CD8-positive, alpha-beta memory T cell (primary cell): Measurements from ENCODE around the gene KAZN. TPM values are rescaled to one million over a fixed set of nuclear protein-coding genes. Genes with fewer than 3 reads are reported as not detected.

Experiments
- CTCF ChIA-PET: fragments of 350-600 bp; sonication (Branson Sonifier 250); formaldehyde crosslinking; loops from one replicate; lab custom pipeline; 2021; ENCODE audit warnings: antibody characterized with exemption; lab: Charles Lee
- POLR2A ChIA-PET: fragments of 350-600 bp; sonication (Branson Sonifier 250); formaldehyde crosslinking; loops from one replicate; lab custom pipeline; 2021; ENCODE audit warnings: antibody characterized with exemption; lab: Charles Lee
- DNase-seq, 5 donors: peaks; one replicate each; pipeline versions ENCODE4 v3.0.0 to v3.0.0-alpha.2; 2020 to 2022; ENCODE audit warnings: mixed read lengths in 1 of 5
- H3K27ac ChIP-seq: one replicate; pipeline ENCODE4 v1.7.0; 2013; ENCODE audit warnings: low read depth, mild to moderate bottlenecking, low read length, moderate library complexity
- H3K27me3 ChIP-seq: 2 replicates; pipeline ENCODE4 v1.7.0; 2013; ENCODE audit warnings: low read length, mild to moderate bottlenecking; ENCODE audit not compliant: insufficient read depth, poor library complexity, severe bottlenecking
- H3K36me3 ChIP-seq: 2 replicates; pipeline ENCODE4 v1.7.0; 2013; ENCODE audit warnings: mild to moderate bottlenecking, low read length, moderate library complexity; ENCODE audit not compliant: insufficient read depth
- H3K4me1 ChIP-seq: 2 replicates; pipeline ENCODE4 v1.7.0; 2013; ENCODE audit warnings: mild to moderate bottlenecking, low read length, moderate library complexity; ENCODE audit not compliant: insufficient read depth
- H3K4me3 ChIP-seq: 2 replicates; pipeline ENCODE4 v1.7.0; 2013; ENCODE audit warnings: mild to moderate bottlenecking, low read length
- H3K9me3 ChIP-seq: 2 replicates; pipeline ENCODE4 v1.7.0; 2013; ENCODE audit warnings: mild to moderate bottlenecking, low read length
- H3K27ac Mint-ChIP-seq, 8 donors: one replicate each; pipeline ENCODE4 v1.8.0; 2020 to 2021; ENCODE audit warnings: mixed read lengths in 8 of 8, mild to moderate bottlenecking in 6 of 8, inconsistent platforms in 3 of 8, moderate library complexity in 3 of 8
- H3K27me3 Mint-ChIP-seq, 2 donors: one replicate each; pipeline ENCODE4 v1.8.0; 2020 to 2021; ENCODE audit warnings: mixed read lengths in 2 of 2, mild to moderate bottlenecking in 1 of 2, moderate library complexity in 1 of 2
- H3K36me3 Mint-ChIP-seq, 3 donors: one replicate each; pipeline ENCODE4 v1.8.0; 2020 to 2021; ENCODE audit warnings: mixed read lengths in 3 of 3, inconsistent platforms in 1 of 3, mild to moderate bottlenecking in 1 of 3
- H3K4me1 Mint-ChIP-seq, 3 donors: one replicate each; pipeline ENCODE4 v1.8.0; 2020 to 2021; ENCODE audit warnings: mixed read lengths in 3 of 3, inconsistent platforms in 1 of 3, mild to moderate bottlenecking in 1 of 3
- H3K4me3 Mint-ChIP-seq, 7 donors: one replicate each; pipeline ENCODE4 v1.8.0; 2020 to 2021; ENCODE audit warnings: mixed read lengths in 7 of 7, mild to moderate bottlenecking in 6 of 7, moderate library complexity in 4 of 7, inconsistent platforms in 2 of 7
- H3K9me3 Mint-ChIP-seq, 5 donors: one replicate each; pipeline ENCODE4 v1.8.0; 2020 to 2022; ENCODE audit warnings: mixed read lengths in 5 of 5, mild to moderate bottlenecking in 3 of 5, moderate library complexity in 2 of 5, inconsistent platforms in 1 of 5
- polyA plus RNA-seq: library from polyadenylated mRNA; unstranded; fragments of 300-500 nt; fragmentation: Illumina TruSeq; gene quantifications from one replicate; pipeline ENCODE4 v1.2.3, GENCODE V29; 2021
- total RNA-seq, 2 experiments: library from RNA; stranded (reverse); gene quantifications; one replicate each; pipeline ENCODE4 v1.2.3, GENCODE V29; 2021

The KAZN gene
- total and polyA plus RNA-seq, 3 experiments from 2014 or later, result 0.15 to 0.35 (median 0.18) TPM

DNA sequence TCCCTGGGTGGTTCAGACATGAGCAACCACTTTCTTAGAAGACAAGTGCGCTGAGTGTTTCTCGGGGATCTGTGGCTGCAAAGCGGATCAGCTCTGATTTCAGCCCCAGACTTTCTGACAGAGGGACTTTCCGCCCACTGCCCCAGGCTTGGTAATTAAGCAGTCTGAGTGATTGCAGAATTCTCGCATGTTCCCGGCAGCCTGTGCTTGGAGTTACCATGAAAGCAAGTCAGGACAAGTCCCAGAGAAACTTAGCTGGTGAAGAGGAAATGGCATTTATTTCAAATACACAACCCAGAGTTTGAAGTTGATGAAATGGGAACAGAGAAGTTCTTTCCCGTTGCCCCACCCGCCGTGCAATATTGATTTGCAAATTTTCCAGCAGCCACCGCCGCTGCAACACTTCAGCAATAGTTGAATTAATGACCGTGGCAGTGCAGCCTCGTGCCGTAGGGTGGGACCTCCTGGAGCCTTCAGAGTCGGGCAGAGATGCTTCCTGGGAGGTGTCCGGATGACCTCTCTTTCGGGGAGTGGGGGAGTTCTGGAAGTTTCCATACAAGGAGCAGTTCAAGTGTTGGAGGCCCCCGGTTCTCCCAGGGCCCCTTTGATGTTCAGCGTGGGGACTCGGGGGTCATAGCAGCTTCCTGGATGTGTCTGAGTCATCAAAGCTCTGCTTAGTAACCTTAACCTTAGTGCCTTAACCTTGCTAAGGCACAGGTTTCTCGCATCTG is 134.7 kb downstream of the KAZN start:
- no peak overlapping the region for H3K27ac Mint-ChIP-seq

GRCh38 chr1:14733779-14734140 is 135.3 kb downstream of the KAZN start:
- Histone ChIP-seq H3K36me3 (no peaks in the 10 kb centered on the region), H3K9me3 (no peaks in the 10 kb centered on the region), H3K27ac (no peak overlapping the region), H3K4me3 (no peak overlapping the region), H3K27me3 (no peaks in the 10 kb centered on the region), H3K4me1 (no peaks in the 10 kb centered on the region)
- Mint-ChIP-seq H3K36me3 (no peaks in the 10 kb centered on the region), H3K9me3 (peaks cover 0 to 6% (median 0%) of the 10 kb centered on the region in 5 donors), H3K27me3 (peaks cover 11 to 19% of the 10 kb centered on the region in 2 donors), H3K4me1 (no peaks in the 10 kb centered on the region), H3K4me3 (no peak overlapping the region), H3K27ac (no peak overlapping the region)
- DNase-seq, result no peak
- POLR2A ChIA-PET, result no interaction called here
- CTCF ChIA-PET, result no interaction called here

More for the DNA sequence above, 134.7 kb downstream of the KAZN start:
- no peak overlapping the region for H3K4me3 Mint-ChIP-seq
- peaks cover 0 to 6% (median 0%) of the 10 kb centered on the region in 5 donors for H3K9me3 Mint-ChIP-seq
- Histone ChIP-seq H3K27ac (no peak overlapping the region), H3K9me3 (no peaks in the 10 kb centered on the region), H3K4me3 (no peak overlapping the region), H3K27me3 (no peaks in the 10 kb centered on the region), H3K4me1 (no peaks in the 10 kb centered on the region), H3K36me3 (no peaks in the 10 kb centered on the region)
- ChIA-PET POLR2A (no interaction called here), CTCF (no interaction called here)
- DNase-seq, result no peak
- no peaks in the 10 kb centered on the region for H3K36me3 Mint-ChIP-seq
- peaks cover 8 to 19% of the 10 kb centered on the region in 2 donors for H3K27me3 Mint-ChIP-seq
- no peaks in the 10 kb centered on the region for H3K4me1 Mint-ChIP-seq

DNA sequence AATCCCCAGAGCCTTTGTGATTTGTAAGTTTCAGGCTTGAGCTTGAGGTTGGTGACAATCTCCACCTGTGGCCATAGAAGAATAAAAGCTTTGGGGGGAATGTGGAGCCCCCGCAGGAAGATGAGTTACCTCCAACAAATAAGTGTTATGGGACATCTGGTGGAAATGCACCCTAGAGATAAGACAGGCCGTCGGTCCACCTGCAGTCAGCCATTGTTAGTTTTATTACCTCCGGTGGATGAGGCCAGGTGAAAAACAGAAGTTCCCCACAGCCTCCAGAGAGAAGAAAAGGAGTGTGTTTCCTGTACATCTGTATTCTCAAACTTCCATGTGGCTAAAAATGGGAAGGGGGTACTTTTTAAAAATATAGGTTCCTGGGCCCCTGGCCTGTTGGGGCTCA is 137.4 kb downstream of the KAZN start:
- Histone ChIP-seq H3K27me3 (peaks cover 6% of the 10 kb centered on the region), H3K9me3 (no peaks in the 10 kb centered on the region), H3K27ac (no peak overlapping the region), H3K36me3 (no peaks in the 10 kb centered on the region), H3K4me1 (no peaks in the 10 kb centered on the region), H3K4me3 (no peak overlapping the region)
- H3K4me3 Mint-ChIP-seq, result no peak overlapping the region
- no peaks in the 10 kb centered on the region for H3K4me1 Mint-ChIP-seq
- H3K9me3 Mint-ChIP-seq, result peaks cover 0 to 6% (median 0%) of the 10 kb centered on the region in 5 donors
- DNase-seq, result no peak
- ChIA-PET CTCF (no interaction called here), POLR2A (no interaction called here)
- H3K27me3 Mint-ChIP-seq, result peaks cover 15 to 38% of the 10 kb centered on the region in 2 donors
- peak overlapping the region in 1 of 8 donors; percentile 34 for H3K27ac Mint-ChIP-seq
- no peaks in the 10 kb centered on the region for H3K36me3 Mint-ChIP-seq

DNA sequence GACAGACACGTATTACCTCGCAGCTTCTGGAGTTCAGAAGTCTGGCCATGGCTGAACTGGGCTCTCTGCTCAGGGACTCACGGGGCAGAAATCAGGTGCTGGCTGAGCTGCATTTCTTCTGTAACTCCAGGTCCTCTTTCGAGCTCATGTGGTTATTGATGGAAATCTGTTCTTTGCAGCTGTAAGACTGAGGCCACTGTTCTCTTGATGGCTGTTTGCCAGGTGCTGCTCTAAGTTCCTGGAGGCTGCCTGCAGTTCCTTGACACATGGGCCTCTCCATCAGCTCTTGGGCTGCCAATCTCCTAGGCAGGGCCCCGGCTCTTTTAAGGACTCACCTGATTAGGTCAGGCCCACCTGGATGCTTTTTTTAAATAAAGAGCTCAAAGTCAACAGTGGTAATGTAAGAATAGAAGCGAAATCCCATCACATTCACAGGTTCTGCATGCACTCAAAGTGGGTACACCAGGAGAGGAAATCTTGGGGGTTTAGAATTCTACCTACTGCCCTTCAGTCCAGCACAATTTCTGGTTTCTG is 139.1 kb downstream of the KAZN start:
- ChIA-PET CTCF (no interaction called here), POLR2A (no interaction called here)
- Mint-ChIP-seq H3K4me3 (no peak overlapping the region), H3K9me3 (peaks cover 0 to 6% (median 0%) of the 10 kb centered on the region in 5 donors), H3K36me3 (no peaks in the 10 kb centered on the region), H3K27me3 (peaks cover 21 to 53% of the 10 kb centered on the region in 2 donors), H3K4me1 (no peaks in the 10 kb centered on the region), H3K27ac (no peak overlapping the region)
- Histone ChIP-seq H3K27me3 (peaks cover 6% of the 10 kb centered on the region), H3K27ac (no peak overlapping the region), H3K4me3 (no peak overlapping the region), H3K36me3 (no peaks in the 10 kb centered on the region), H3K4me1 (no peaks in the 10 kb centered on the region), H3K9me3 (no peaks in the 10 kb centered on the region)
- no peak for DNase-seq

- H3K4me3 Mint-ChIP-seq, result no peak overlapping the region
- Histone ChIP-seq H3K27ac (no peak overlapping the region), H3K4me1 (no peaks in the 10 kb centered on the region), H3K36me3 (no peaks in the 10 kb centered on the region), H3K27me3 (peaks cover 6% of the 10 kb centered on the region), H3K9me3 (no peaks in the 10 kb centered on the region), H3K4me3 (no peak overlapping the region)
- no peak for DNase-seq
- no peaks in the 10 kb centered on the region for H3K4me1 Mint-ChIP-seq
- H3K9me3 Mint-ChIP-seq, result peaks cover 0 to 6% (median 0%) of the 10 kb centered on the region in 5 donors
- no peak overlapping the region for H3K27ac Mint-ChIP-seq
- no peaks in the 10 kb centered on the region for H3K36me3 Mint-ChIP-seq
- POLR2A ChIA-PET, result no interaction called here
- CTCF ChIA-PET, result no interaction called here
- peaks cover 25 to 57% of the 10 kb centered on the region in 2 donors for H3K27me3 Mint-ChIP-seq
These were observed 139.8 kb downstream of the KAZN start for GRCh38 chr1:14738235-14738634.

DNA sequence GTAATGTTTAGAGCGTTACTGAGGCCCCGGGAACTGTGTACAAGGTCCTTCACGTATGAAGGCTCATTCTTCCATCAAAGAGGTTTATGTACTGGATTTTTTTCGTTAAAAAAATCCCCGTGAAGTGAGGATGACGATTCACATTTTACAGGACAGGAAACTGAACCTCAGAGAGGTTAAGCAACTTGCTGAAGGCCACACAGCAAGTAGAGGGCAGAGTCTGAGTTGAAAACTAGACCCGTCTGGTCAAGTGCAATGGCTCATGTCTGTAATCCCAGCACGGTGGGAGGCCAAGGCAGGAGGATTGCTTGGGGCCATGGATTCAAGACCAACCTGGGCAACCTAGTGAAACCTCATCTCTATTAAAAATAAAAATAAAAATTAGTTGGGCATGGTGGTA is 140.2 kb downstream of the KAZN start:
- Histone ChIP-seq H3K36me3 (no peaks in the 10 kb centered on the region), H3K4me3 (no peak overlapping the region), H3K4me1 (no peaks in the 10 kb centered on the region), H3K27me3 (peaks cover 6% of the 10 kb centered on the region), H3K27ac (no peak overlapping the region), H3K9me3 (no peaks in the 10 kb centered on the region)
- Mint-ChIP-seq H3K36me3 (no peaks in the 10 kb centered on the region), H3K9me3 (peaks cover 0 to 6% (median 0%) of the 10 kb centered on the region in 5 donors), H3K27ac (no peak overlapping the region), H3K4me1 (no peaks in the 10 kb centered on the region), H3K27me3 (peaks cover 25 to 57% of the 10 kb centered on the region in 2 donors), H3K4me3 (no peak overlapping the region)
- CTCF ChIA-PET, result no interaction called here
- POLR2A ChIA-PET, result no interaction called here
- DNase-seq, result no peak

DNA sequence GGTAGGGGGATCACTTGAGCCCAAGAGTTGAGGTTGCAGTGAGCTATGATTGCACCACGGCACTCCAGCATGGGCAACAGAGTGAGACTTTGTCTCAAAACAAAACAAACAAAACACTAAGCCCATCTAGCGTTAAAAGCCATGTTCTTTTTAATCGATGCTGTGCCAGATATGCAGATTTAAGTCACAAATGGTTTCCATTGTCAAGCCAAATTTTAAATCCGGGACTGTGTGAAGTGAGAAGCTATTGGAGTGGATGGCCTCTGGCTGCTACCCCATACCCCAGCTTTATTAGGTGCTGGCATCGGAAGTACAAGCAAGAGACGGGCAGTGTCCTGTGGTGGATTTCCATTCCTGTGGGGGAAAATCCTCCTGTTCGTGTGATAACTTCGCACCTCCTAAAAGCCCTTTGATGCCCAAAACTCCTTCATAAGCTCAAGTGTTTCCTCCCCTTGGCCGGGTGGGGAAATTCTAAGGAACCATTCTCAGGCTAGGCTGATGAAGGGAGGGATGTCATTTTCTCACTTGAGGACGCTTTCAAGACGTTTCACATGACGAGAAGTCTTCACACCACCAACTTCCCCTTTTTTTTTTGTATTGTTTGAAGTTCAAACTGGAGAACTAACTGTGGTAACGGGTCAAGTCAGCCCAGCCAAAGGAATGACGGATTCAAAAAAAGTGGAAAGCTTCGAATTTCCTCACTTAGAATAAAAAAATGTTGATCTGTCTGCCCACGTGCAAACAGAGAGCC is 140.8 kb downstream of the KAZN start:
- Histone ChIP-seq H3K4me1 (no peaks in the 10 kb centered on the region), H3K4me3 (no peak overlapping the region), H3K36me3 (no peaks in the 10 kb centered on the region), H3K27me3 (peaks cover 6% of the 10 kb centered on the region), H3K9me3 (no peaks in the 10 kb centered on the region), H3K27ac (no peak overlapping the region)
- no peaks in the 10 kb centered on the region for H3K36me3 Mint-ChIP-seq
- ChIA-PET CTCF (no interaction called here), POLR2A (no interaction called here)
- no peak for DNase-seq
- peaks cover 23 to 57% of the 10 kb centered on the region in 2 donors for H3K27me3 Mint-ChIP-seq
- H3K9me3 Mint-ChIP-seq, result peaks cover 0 to 6% (median 0%) of the 10 kb centered on the region in 5 donors
- H3K4me1 Mint-ChIP-seq, result no peaks in the 10 kb centered on the region
- no peak overlapping the region for H3K4me3 Mint-ChIP-seq
- no peak overlapping the region for H3K27ac Mint-ChIP-seq

DNA sequence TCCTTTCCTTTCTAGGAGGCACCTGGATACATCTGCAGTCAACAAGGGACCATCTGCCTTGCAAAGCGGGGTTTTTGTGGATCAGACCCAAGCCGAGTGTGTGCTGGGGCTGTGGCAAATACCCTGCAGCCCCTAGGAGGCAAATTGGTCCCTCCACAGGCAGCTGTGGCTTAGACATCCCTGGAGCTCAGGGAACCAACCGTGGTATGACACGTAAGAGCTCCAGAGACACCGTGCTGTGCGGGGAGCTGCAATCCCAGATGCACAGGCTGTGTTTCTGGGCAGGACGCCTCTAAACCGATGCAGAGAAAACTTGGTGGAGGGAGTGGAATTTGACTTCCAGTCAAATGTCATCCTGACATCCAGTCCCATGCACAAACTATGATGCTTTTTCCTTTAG is 141.5 kb downstream of the KAZN start:
- CTCF ChIA-PET, result no interaction called here
- H3K27me3 ChIP-seq, result peaks cover 6% of the 10 kb centered on the region
- POLR2A ChIA-PET, result no interaction called here
- Mint-ChIP-seq H3K27me3 (peaks cover 23 to 53% of the 10 kb centered on the region in 2 donors), H3K27ac (no peak overlapping the region), H3K4me3 (no peak overlapping the region), H3K9me3 (peaks cover 0 to 6% (median 0%) of the 10 kb centered on the region in 5 donors), H3K4me1 (no peaks in the 10 kb centered on the region), H3K36me3 (no peaks in the 10 kb centered on the region)
- no peaks in the 10 kb centered on the region for H3K4me1 ChIP-seq
- no peaks in the 10 kb centered on the region for H3K36me3 ChIP-seq
- H3K9me3 ChIP-seq, result no peaks in the 10 kb centered on the region
- DNase-seq, result no peak
- H3K27ac ChIP-seq, result no peak overlapping the region
- H3K4me3 ChIP-seq, result no peak overlapping the region
